GM18499 (cell line): ENCODE data around the gene PPP2R3A.

ENCODE experiments used
- ATAC-seq: cut with Tn5 transposase; IDR thresholded peaks from one replicate; pipeline ENCODE4 v1.9.1; 2021; ENCODE audit warnings: moderate number of reproducible peaks; ENCODE audit not compliant: insufficient read depth, unreplicated experiment

The PPP2R3A gene

GRCh38 chr3:136008732-136009470, 43.4 kb downstream of the PPP2R3A start:
- ATAC-seq = no peak

DNA sequence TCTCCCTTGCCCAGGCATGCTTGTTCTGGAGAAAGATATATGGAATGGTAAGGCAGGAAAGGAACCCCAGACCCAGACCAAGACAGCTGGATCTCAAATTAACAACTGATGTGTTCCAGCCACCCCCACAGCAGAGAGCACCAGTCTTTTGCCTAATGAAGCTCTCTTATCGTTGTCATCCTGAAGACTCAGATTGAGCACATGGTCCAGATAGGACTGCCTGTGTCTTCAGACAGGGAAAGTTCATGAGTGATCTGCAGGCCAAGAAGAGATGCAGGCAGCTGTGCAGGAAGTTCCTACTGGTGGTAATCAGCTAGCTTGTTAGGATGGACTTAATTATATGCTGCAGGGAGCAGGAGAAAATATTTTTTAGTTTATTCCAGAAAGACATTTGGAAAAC, 53.3 kb downstream of the PPP2R3A start:
- no peak for ATAC-seq

DNA sequence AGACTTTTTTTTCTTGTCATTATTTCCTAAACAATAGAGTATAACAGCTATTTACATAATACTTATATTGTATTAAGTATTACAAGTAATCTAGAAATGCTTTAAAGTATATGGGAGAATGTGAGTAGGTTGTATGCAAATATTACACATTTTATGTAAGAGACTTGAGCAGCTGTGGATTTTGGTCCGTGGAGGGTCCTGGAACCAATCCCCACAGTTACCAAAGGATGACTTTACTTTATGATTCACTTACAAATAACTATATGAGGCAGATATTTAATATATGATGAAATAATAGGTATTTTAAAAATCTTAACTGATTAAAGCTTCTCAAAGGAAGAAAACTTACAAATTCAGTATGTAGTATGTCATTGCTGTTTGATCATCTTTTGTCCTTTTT, 56.3 kb downstream of the PPP2R3A start:
- no peak for ATAC-seq

GRCh38 chr3:136022529-136023263, 57.2 kb downstream of the PPP2R3A start:
- no peak for ATAC-seq

- ATAC-seq = no peak
These were observed 57.9 kb downstream of the PPP2R3A start for GRCh38 chr3:136023264-136023978.

GRCh38 chr3:136036306-136036705, 70.8 kb downstream of the PPP2R3A start:
- no peak for ATAC-seq

GRCh38 chr3:136038668-136039067, 73.1 kb downstream of the PPP2R3A start:
- no peak for ATAC-seq

DNA sequence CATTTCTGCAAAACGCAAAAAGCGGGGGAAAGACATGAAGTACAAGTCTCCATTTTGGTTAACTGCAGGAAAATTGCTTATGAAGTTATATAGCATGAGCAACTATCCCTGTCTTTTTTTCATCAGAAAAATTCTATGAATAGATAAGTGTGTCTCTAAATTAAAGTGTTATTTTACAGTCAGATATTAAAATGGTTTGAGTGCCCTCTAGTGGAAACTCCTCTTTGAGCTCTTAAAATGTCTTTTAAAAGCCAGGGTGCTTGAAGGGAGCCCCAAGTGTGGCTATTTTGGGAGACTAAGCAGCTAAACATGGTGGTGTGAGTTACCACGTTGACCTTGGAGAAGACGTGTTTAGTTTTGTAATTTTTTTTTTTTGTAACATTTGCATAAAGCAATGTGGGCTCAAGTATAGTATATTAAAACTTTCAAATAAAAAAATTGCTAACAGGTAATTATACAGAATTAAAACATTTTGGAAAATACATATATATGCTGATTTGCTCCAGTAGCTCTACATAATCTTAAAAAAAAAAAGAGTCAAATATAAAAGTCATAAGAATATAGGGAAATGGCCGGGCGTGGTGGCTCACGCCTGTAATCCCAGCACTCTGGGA, 77.2 kb downstream of the PPP2R3A start:
- ATAC-seq = no peak

- no peak for ATAC-seq
These were observed 79.6 kb downstream of the PPP2R3A start for GRCh38 chr3:136044980-136045745.

- ATAC-seq = no peak
These were observed 82.5 kb downstream of the PPP2R3A start for GRCh38 chr3:136048068-136048467.

GRCh38 chr3:136050250-136050649, 84.7 kb downstream of the PPP2R3A start:
- no peak for ATAC-seq

- ATAC-seq = no peak
These were observed 90.0 kb downstream of the PPP2R3A start for GRCh38 chr3:136055491-136055890.

DNA sequence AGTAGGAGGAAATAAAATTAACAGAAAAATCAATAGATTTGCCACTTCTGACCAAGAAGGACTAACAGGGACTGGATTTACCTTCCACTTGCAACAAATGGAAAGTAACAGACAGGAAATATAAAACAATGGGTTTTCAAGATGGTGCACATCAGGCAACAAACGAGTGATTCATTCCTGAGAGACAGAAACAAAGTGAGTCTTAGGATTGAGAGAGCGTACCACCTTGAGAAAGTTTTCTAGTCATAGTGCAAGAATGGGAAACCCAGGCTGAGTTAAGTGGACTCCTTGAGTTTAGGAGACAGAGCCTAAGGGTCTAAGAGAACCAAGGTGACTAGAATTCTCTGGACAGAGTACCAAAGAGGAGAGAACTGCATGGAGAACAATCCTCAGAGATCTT, 101.7 kb downstream of the PPP2R3A start:
- no peak for ATAC-seq

- no peak for ATAC-seq
These were observed 103.2 kb downstream of the PPP2R3A start for GRCh38 chr3:136068708-136069107.

- no peak for ATAC-seq
These were observed 104.4 kb downstream of the PPP2R3A start for GRCh38 chr3:136069933-136070332.

- no peak for ATAC-seq
These were observed 104.8 kb downstream of the PPP2R3A start for GRCh38 chr3:136070334-136070733.

- no peak for ATAC-seq
These were observed 105.7 kb downstream of the PPP2R3A start for GRCh38 chr3:136070953-136071949.

GRCh38 chr3:136074546-136075170, 109.1 kb downstream of the PPP2R3A start:
- ATAC-seq = no peak
